IMR-90 (cell line): ENCODE measurements around the gene MAP3K7CL. TPM values are rescaled to one million over a fixed set of nuclear protein-coding genes. Genes with fewer than 3 reads are reported as not detected.

Experiments used
- ATAC-seq: fragments of 200-7000 bp; cut with Tn5 transposase; 2 replicates; pipeline ENCODE4 v1.9.1; 2020; ENCODE audit warnings: low read depth, mild to moderate bottlenecking, moderate library complexity
- BruUV-seq: library from RNA; stranded (reverse); fragments of 400-500 nt; replicated peaks from 2 replicates; lab custom pipeline; 2021; lab: Mats Ljungman, UMichigan
- CTCF ChIA-PET: fragments of 300-600 bp; formaldehyde crosslinking; extraction: SDS; loops from one replicate; lab custom pipeline; 2021; ENCODE audit warnings: antibody characterized with exemption; lab: Yijun Ruan, JAX
- POLR2A ChIA-PET: fragments of 300-600 bp; sonication (Branson Sonifier 250); formaldehyde crosslinking; loops from one replicate; lab custom pipeline; 2022; ENCODE audit warnings: antibody characterized with exemption; ENCODE audit not compliant: unreplicated experiment; lab: Charles Lee
- DNase-seq: peaks from one replicate; pipeline ENCODE4 v3.0.0; 2013
- H2AFZ ChIP-seq: replicated peaks from 2 replicates; pipeline ENCODE3; 2013; ENCODE audit warnings: low read length, mild to moderate bottlenecking; ENCODE audit not compliant: poor library complexity
- H2AK5ac ChIP-seq: 2 replicates; pipeline ENCODE4 v1.6.1; 2013; ENCODE audit warnings: low read depth, low read length, inconsistent platforms
- H2AK9ac ChIP-seq: replicated peaks from 2 replicates; pipeline ENCODE3; 2013; ENCODE audit warnings: mild to moderate bottlenecking, low read depth, low read length, moderate library complexity; ENCODE audit not compliant: poor library complexity
- H2BK120ac ChIP-seq: 2 replicates; pipeline ENCODE4 v1.6.1; 2013; ENCODE audit warnings: low read depth, low read length, inconsistent platforms
- H2BK15ac ChIP-seq: 3 replicates; pipeline ENCODE4 v1.6.1; 2013; ENCODE audit warnings: low read depth, low read length, inconsistent platforms
- H2BK20ac ChIP-seq: 2 replicates; pipeline ENCODE4 v1.6.1; 2013; ENCODE audit warnings: low read depth, mild to moderate bottlenecking, inconsistent platforms, low read length, moderate library complexity
- H2BK5ac ChIP-seq: 2 replicates; pipeline ENCODE4 v1.6.1; 2013; ENCODE audit warnings: mild to moderate bottlenecking, low read depth, low read length, inconsistent platforms; ENCODE audit not compliant: poor library complexity, severe bottlenecking
- H3K14ac ChIP-seq: replicated peaks from 2 replicates; pipeline ENCODE4 v1.6.1; 2013; ENCODE audit warnings: low read depth, low read length, inconsistent platforms
- H3K18ac ChIP-seq: 2 replicates; pipeline ENCODE4 v1.6.1; 2013; ENCODE audit warnings: low read depth, low read length, control low read depth
- H3K23ac ChIP-seq: 2 replicates; pipeline ENCODE4 v1.6.1; 2013; ENCODE audit warnings: low read depth, low read length, inconsistent platforms
- H3K27ac ChIP-seq: 2 replicates; pipeline ENCODE4 v1.5.1; 2013; ENCODE audit warnings: mild to moderate bottlenecking, control low read depth, low read length; ENCODE audit not compliant: insufficient read depth
- H3K27me3 ChIP-seq: 2 replicates; pipeline ENCODE4 v1.6.1; 2013; ENCODE audit warnings: low read length; ENCODE audit not compliant: control insufficient read depth, insufficient read depth
- H3K36me3 ChIP-seq: 2 replicates; pipeline ENCODE4 v1.6.1; 2013; ENCODE audit warnings: low read length, mixed read lengths; ENCODE audit not compliant: control insufficient read depth, insufficient read depth
- H3K4ac ChIP-seq: 2 replicates; pipeline ENCODE4 v1.6.1; 2013; ENCODE audit warnings: low read depth, low read length, inconsistent platforms
- H3K4me1 ChIP-seq: 2 replicates; pipeline ENCODE4 v1.6.1; 2013; ENCODE audit warnings: low read length, mixed read lengths; ENCODE audit not compliant: control insufficient read depth, insufficient read depth
- H3K4me2 ChIP-seq: 2 replicates; pipeline ENCODE4 v1.6.1; 2013; ENCODE audit warnings: low read depth, mild to moderate bottlenecking, control low read depth, low read length, moderate library complexity
- H3K4me3 ChIP-seq: 2 replicates; pipeline ENCODE4 v1.5.1; 2013; ENCODE audit warnings: low read depth, mild to moderate bottlenecking, control low read depth, low read length, moderate library complexity; ENCODE audit not compliant: insufficient read depth
- H3K56ac ChIP-seq: 2 replicates; pipeline ENCODE4 v1.6.1; 2013; ENCODE audit warnings: low read length, inconsistent platforms; ENCODE audit not compliant: insufficient read depth; ENCODE audit errors: extremely low read depth
- H3K79me1 ChIP-seq, 2 experiments: 2 replicates each; pipeline ENCODE4 v1.6.1; 2013; ENCODE audit warnings: low read length in 2 of 2, inconsistent platforms in 1 of 2, low read depth in 1 of 2
- H3K9ac ChIP-seq: 2 replicates; pipeline ENCODE4 v1.6.1; 2013; ENCODE audit warnings: low read depth, low read length, control low read depth
- H3K9me1 ChIP-seq: 2 replicates; pipeline ENCODE4 v1.6.1; 2013; ENCODE audit warnings: low read length, inconsistent platforms; ENCODE audit not compliant: insufficient read depth
- H3K9me3 ChIP-seq: 2 replicates; pipeline ENCODE4 v1.6.1; 2013; ENCODE audit warnings: low read length; ENCODE audit not compliant: control insufficient read depth, insufficient read depth
- H4K20me1 ChIP-seq: 2 replicates; pipeline ENCODE4 v1.6.1; 2013; ENCODE audit warnings: low read length, inconsistent platforms; ENCODE audit not compliant: insufficient read depth
- H4K5ac ChIP-seq: 2 replicates; pipeline ENCODE4 v1.6.1; 2013; ENCODE audit warnings: mild to moderate bottlenecking, low read depth, low read length, control low read depth
- H4K8ac ChIP-seq, 2 experiments: 2 replicates each; pipeline ENCODE4 v1.6.1; 2013; ENCODE audit warnings: low read depth in 2 of 2, low read length in 2 of 2, control low read depth in 1 of 2, inconsistent platforms in 1 of 2
- H4K91ac ChIP-seq: 2 replicates; pipeline ENCODE4 v1.6.1; 2013; ENCODE audit warnings: low read depth, low read length, inconsistent platforms; ENCODE audit not compliant: insufficient read depth
- BHLHE40 ChIP-seq: fragments of 150-350 bp; IDR thresholded peaks from 2 replicates; pipeline ENCODE4 v1.6.1; 2016; ENCODE audit warnings: mild to moderate bottlenecking, low read depth, low read length
- CEBPB ChIP-seq: IDR thresholded peaks from 2 replicates; pipeline ENCODE4 v1.6.1; 2012; ENCODE audit warnings: low read depth, low read length, improper control_type of control experiment
- CHD1 ChIP-seq: IDR thresholded peaks from 2 replicates; pipeline ENCODE4 v1.6.1; 2012; ENCODE audit warnings: low read depth, low read length, improper control_type of control experiment
- FOS ChIP-seq: fragments of 150-350 bp; IDR thresholded peaks from 2 replicates; pipeline ENCODE4 v1.6.1; 2016; ENCODE audit warnings: low read depth, low read length
- MAFK ChIP-seq: IDR thresholded peaks from 2 replicates; pipeline ENCODE4 v1.6.1; 2012; ENCODE audit warnings: low read depth, low read length, improper control_type of control experiment
- MAZ ChIP-seq: IDR thresholded peaks from 2 replicates; pipeline ENCODE4 v1.6.1; 2012; ENCODE audit warnings: low read depth, mild to moderate bottlenecking, low read length, improper control_type of control experiment, moderate library complexity, borderline replicate concordance
- MXI1 ChIP-seq: IDR thresholded peaks from 2 replicates; pipeline ENCODE4 v1.6.1; 2012; ENCODE audit warnings: low read depth, mild to moderate bottlenecking, low read length, moderate library complexity, borderline replicate concordance
- NFE2L2 ChIP-seq: fragments of 150-350 bp; IDR thresholded peaks from 2 replicates; pipeline ENCODE4 v1.6.1; 2016; ENCODE audit warnings: low read depth, mild to moderate bottlenecking, low read length
- POLR2A ChIP-seq: IDR thresholded peaks from 2 replicates; pipeline ENCODE4 v1.6.1; 2012; ENCODE audit warnings: mild to moderate bottlenecking, low read depth, low read length
- RAD21 ChIP-seq: IDR thresholded peaks from 2 replicates; pipeline ENCODE4 v1.6.1; 2012; ENCODE audit warnings: low read length, improper control_type of control experiment
- SMC3 ChIP-seq: fragments of 150-350 bp; IDR thresholded peaks from 2 replicates; pipeline ENCODE4 v1.6.1; 2016; ENCODE audit warnings: low read depth, mild to moderate bottlenecking, antibody characterized with exemption, low read length, moderate library complexity
- USF2 ChIP-seq: fragments of 150-350 bp; IDR thresholded peaks from 2 replicates; pipeline ENCODE4 v1.6.1; 2017; ENCODE audit warnings: mild to moderate bottlenecking, antibody characterized with exemption, low read length, low read depth
- WGBS, 2 experiments: methylation state at CpG; one replicate each; pipeline versions ENCODE4 v1.1.5 to v1.1.7; 2013; ENCODE audit warnings: missing lambda C conversion rate in 2 of 2; ENCODE audit not compliant: insufficient read length in 1 of 2; ENCODE audit errors: extremely low coverage in 2 of 2; 5-methylcytosine and 5-hydroxymethylcytosine counted together
- dilution Hi-C: fragments of 300-500 bp; cut with HindIII; formaldehyde crosslinking; loops from one replicate; pipeline ENCODE4 v1.14.3; 2018; ENCODE audit warnings: low sequenced_read_pairs; ENCODE audit not compliant: unreplicated experiment
- in situ Hi-C: fragments of 300-500 bp; cut with MboI; formaldehyde crosslinking; loops from 3 replicates; pipeline ENCODE4 v1.14.3; 2019; ENCODE audit warnings: low sequenced_read_pairs, inconsistent platforms, mixed read lengths
- intact Hi-C: fragments of 100-400 bp; cut with micrococcal nuclease; formaldehyde crosslinking; loops from 2 replicates; pipeline ENCODE4 v1.10.0; 2022
- polyA plus RNA-seq, 3 experiments: library from polyadenylated mRNA; depleted of rRNA; stranded (reverse); fragments of >200 nt; gene quantifications; 2 replicates each; pipeline ENCODE4 v1.2.3, GENCODE V29; 2012; ENCODE audit warnings: low replicate concordance in 1 of 3
- total RNA-seq: library from RNA; depleted of rRNA; stranded (reverse); fragments of >200 nt; gene quantifications from 2 replicates; pipeline ENCODE4 v1.2.3, GENCODE V29; 2012
- TF ChIP-seq, protein P1 (sequence below): conservative IDR thresholded peaks from 2 replicates; pipeline ENCODE4 v1.5.1; 2012; ENCODE audit warnings: mild to moderate bottlenecking, low read depth, low read length, improper control_type of control experiment
- TF ChIP-seq, protein P2 (sequence below): fragments of 150-350 bp; IDR thresholded peaks from 2 replicates; pipeline ENCODE4 v1.6.1; 2016; ENCODE audit warnings: low read depth, mild to moderate bottlenecking, low read length, moderate library complexity, borderline replicate concordance

MAP3K7CL gene
- total and polyA plus RNA-seq, 2 of the 4 experiments (the other 2 are of a cell fraction), result 21.0 to 22.3 TPM

DNA sequence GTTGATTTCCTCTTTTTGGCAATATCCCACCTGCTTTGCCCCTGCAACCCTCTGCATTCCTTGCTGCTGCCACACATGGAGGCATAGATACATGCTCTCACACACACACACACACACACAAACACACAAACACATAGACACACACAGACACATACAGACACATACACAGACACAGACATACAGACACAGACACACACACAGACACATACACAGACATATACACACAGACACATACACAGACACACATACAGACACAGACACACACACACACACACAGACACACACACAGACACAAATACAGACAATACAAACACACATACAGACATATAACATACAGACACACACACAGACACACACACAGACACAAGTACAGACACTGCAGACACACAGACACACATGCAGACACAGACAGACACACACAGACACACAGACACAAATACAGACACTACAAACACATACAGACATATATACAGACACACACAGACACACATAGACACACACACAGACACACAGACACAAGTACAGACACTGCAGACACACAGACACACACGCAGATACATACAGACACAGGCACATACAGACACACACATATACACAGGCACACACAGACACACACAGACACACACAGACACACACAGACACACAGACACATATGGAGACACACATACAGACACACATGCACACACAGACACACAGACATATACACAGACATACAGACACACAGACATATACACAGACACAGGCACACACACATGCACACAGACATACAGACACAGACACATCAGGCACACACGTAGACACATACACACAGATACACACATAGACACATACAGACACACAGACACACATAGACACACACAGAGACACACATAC, 83.3 kb downstream of the MAP3K7CL start:
- ChIA-PET POLR2A (no interaction called here), CTCF (no interaction called here)
- Histone ChIP-seq H3K9me1 (peaks cover 3% of the 10 kb centered on the region; the same call in 1 of the 2 replicates), H3K4me1 (peaks cover 2% of the 10 kb centered on the region), H3K27ac (no peak overlapping the region), H3K14ac (peak overlapping the region; percentile 43), H2BK120ac (peak overlapping the region; percentile 52), H4K91ac (peak overlapping the region; percentile 37), H3K18ac (peak overlapping the region; percentile 78; the same call in 1 of the 2 replicates), H3K27me3 (no peaks in the 10 kb centered on the region), H2BK15ac (peak overlapping the region; percentile 61; the same call in 2 of the 3 replicates), H3K23ac (peak overlapping the region; percentile 31; the same call in 1 of the 2 replicates), H3K56ac (no peak overlapping the region), H3K4me2 (no peak overlapping the region), H2BK20ac (peak overlapping the region; percentile 77), H3K9me3 (peaks cover 2% of the 10 kb centered on the region; the same call in 1 of the 2 replicates), H4K20me1 (no peaks in the 10 kb centered on the region), H3K79me1 (peaks cover 3 to 10% of the 10 kb centered on the region in 2 experiments; a peak in 2 of 4 replicates), H4K8ac (peak overlapping the region; percentile 4 to 19; a peak in 3 of 4 replicates), H2BK5ac (peak overlapping the region; percentile 91), H3K9ac (no peak overlapping the region), H2AK5ac (peak overlapping the region; percentile 95), H3K4ac (peak overlapping the region; percentile 71), H2AK9ac (no peak overlapping the region), H4K5ac (peak overlapping the region; percentile 32; the same call in 1 of the 2 replicates), H3K36me3 (no peaks in the 10 kb centered on the region), H3K4me3 (no peak overlapping the region), H2AFZ (no peak overlapping the region)
- DNase-seq (no peak), ATAC-seq (no peak)
- intact Hi-C loops, result no loop called here
- dilution Hi-C loops, result no loop called here
- 29% methylated on average over 1 of the region's 2 CpGs; no CpG with 5 or more reads in 1 of the 2 experiments for WGBS, 2 experiments
- BruUV-seq, result no TSS peak
- in situ Hi-C loops, result no loop called here
- no peak for TF ChIP-seq MAZ
- TF ChIP-seq BHLHE40, result no peak
- TF ChIP-seq, protein P1, sequence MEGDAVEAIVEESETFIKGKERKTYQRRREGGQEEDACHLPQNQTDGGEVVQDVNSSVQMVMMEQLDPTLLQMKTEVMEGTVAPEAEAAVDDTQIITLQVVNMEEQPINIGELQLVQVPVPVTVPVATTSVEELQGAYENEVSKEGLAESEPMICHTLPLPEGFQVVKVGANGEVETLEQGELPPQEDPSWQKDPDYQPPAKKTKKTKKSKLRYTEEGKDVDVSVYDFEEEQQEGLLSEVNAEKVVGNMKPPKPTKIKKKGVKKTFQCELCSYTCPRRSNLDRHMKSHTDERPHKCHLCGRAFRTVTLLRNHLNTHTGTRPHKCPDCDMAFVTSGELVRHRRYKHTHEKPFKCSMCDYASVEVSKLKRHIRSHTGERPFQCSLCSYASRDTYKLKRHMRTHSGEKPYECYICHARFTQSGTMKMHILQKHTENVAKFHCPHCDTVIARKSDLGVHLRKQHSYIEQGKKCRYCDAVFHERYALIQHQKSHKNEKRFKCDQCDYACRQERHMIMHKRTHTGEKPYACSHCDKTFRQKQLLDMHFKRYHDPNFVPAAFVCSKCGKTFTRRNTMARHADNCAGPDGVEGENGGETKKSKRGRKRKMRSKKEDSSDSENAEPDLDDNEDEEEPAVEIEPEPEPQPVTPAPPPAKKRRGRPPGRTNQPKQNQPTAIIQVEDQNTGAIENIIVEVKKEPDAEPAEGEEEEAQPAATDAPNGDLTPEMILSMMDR, result no peak
- no peak for TF ChIP-seq NFE2L2
- TF ChIP-seq FOS, result no peak
- TF ChIP-seq RAD21, result no peak
- TF ChIP-seq POLR2A, result no peak
- TF ChIP-seq CEBPB, result no peak
- no peak for TF ChIP-seq SMC3
- TF ChIP-seq CHD1, result no peak
- TF ChIP-seq MXI1, result no peak
- TF ChIP-seq, protein P2, sequence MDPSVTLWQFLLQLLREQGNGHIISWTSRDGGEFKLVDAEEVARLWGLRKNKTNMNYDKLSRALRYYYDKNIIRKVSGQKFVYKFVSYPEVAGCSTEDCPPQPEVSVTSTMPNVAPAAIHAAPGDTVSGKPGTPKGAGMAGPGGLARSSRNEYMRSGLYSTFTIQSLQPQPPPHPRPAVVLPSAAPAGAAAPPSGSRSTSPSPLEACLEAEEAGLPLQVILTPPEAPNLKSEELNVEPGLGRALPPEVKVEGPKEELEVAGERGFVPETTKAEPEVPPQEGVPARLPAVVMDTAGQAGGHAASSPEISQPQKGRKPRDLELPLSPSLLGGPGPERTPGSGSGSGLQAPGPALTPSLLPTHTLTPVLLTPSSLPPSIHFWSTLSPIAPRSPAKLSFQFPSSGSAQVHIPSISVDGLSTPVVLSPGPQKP, result no peak
- no peak for TF ChIP-seq USF2
- TF ChIP-seq MAFK, result no peak
